KMS-11 (cell line): ENCODE measurements around the gene CDK8.

Source experiments
- H2AFZ ChIP-seq: fragments of 200-600 bp; sonication (generic); 2 replicates; pipeline ENCODE4 v1.6.1; 2016; ENCODE audit warnings: antibody characterized with exemption, mixed run types, low read depth
- H3K27ac ChIP-seq: fragments of 200-600 bp; sonication (generic); 2 replicates; pipeline ENCODE4 v1.6.1; 2016; ENCODE audit warnings: mild to moderate bottlenecking, mixed run types
- H3K27me3 ChIP-seq: fragments of 200-600 bp; sonication (generic); 2 replicates; pipeline ENCODE4 v1.6.1; 2017; ENCODE audit warnings: mild to moderate bottlenecking, low read depth, mixed run types, moderate library complexity; ENCODE audit not compliant: insufficient read depth
- H3K36me3 ChIP-seq: fragments of 200-600 bp; sonication (generic); 2 replicates; pipeline ENCODE4 v1.6.1; 2017; ENCODE audit warnings: mild to moderate bottlenecking, mixed run types; ENCODE audit not compliant: insufficient read depth
- H3K4me1 ChIP-seq: fragments of 200-600 bp; sonication (generic); 2 replicates; pipeline ENCODE4 v1.6.1; 2016; ENCODE audit warnings: mild to moderate bottlenecking, low read depth, mixed run types; ENCODE audit not compliant: poor library complexity, severe bottlenecking
- H3K4me2 ChIP-seq: fragments of 200-600 bp; sonication (generic); 2 replicates; pipeline ENCODE4 v1.7.0; 2016; ENCODE audit warnings: mild to moderate bottlenecking, mixed run types
- H3K4me3 ChIP-seq: fragments of 200-600 bp; sonication (generic); IDR thresholded peaks from 2 replicates; pipeline ENCODE4 v1.6.1; 2017; ENCODE audit warnings: low read depth, low read length, mixed read lengths; ENCODE audit not compliant: insufficient read depth
- H3K79me2 ChIP-seq: fragments of 200-600 bp; sonication (generic); 2 replicates; pipeline ENCODE4 v1.6.1; 2016; ENCODE audit warnings: low read depth, mixed run types; ENCODE audit not compliant: insufficient read depth
- H3K9ac ChIP-seq: fragments of 200-600 bp; sonication (generic); 2 replicates; pipeline ENCODE4 v1.6.1; 2016; ENCODE audit warnings: mild to moderate bottlenecking, mixed run types
- H4K20me1 ChIP-seq: fragments of 200-600 bp; sonication (generic); 2 replicates; pipeline ENCODE4 v1.6.1; 2016; ENCODE audit warnings: mild to moderate bottlenecking, mixed run types; ENCODE audit not compliant: insufficient read depth
- TF ChIP-seq, protein P1 (sequence below): fragments of 200-600 bp; sonication (generic); conservative IDR thresholded peaks from 2 replicates; pipeline ENCODE4 v1.6.1; 2017; ENCODE audit warnings: low read depth, mild to moderate bottlenecking, antibody characterized with exemption, low read length, moderate library complexity, mixed read lengths

Gene CDK8

GRCh38 chr13:26228096-26228495 is 25.8 kb upstream of the CDK8 start:
- H3K9ac ChIP-seq: no peak overlapping the region
- no peak overlapping the region for H3K4me3 ChIP-seq
- no peak overlapping the region for H2AFZ ChIP-seq
- TF ChIP-seq, protein P1, sequence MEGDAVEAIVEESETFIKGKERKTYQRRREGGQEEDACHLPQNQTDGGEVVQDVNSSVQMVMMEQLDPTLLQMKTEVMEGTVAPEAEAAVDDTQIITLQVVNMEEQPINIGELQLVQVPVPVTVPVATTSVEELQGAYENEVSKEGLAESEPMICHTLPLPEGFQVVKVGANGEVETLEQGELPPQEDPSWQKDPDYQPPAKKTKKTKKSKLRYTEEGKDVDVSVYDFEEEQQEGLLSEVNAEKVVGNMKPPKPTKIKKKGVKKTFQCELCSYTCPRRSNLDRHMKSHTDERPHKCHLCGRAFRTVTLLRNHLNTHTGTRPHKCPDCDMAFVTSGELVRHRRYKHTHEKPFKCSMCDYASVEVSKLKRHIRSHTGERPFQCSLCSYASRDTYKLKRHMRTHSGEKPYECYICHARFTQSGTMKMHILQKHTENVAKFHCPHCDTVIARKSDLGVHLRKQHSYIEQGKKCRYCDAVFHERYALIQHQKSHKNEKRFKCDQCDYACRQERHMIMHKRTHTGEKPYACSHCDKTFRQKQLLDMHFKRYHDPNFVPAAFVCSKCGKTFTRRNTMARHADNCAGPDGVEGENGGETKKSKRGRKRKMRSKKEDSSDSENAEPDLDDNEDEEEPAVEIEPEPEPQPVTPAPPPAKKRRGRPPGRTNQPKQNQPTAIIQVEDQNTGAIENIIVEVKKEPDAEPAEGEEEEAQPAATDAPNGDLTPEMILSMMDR: no peak
- no peaks in the 10 kb centered on the region for H4K20me1 ChIP-seq
- no peak overlapping the region for H3K4me2 ChIP-seq
- no peaks in the 10 kb centered on the region for H3K27me3 ChIP-seq
- no peaks in the 10 kb centered on the region for H3K79me2 ChIP-seq
- no peaks in the 10 kb centered on the region for H3K36me3 ChIP-seq
- H3K4me1 ChIP-seq: no peaks in the 10 kb centered on the region
- no peak overlapping the region for H3K27ac ChIP-seq

DNA sequence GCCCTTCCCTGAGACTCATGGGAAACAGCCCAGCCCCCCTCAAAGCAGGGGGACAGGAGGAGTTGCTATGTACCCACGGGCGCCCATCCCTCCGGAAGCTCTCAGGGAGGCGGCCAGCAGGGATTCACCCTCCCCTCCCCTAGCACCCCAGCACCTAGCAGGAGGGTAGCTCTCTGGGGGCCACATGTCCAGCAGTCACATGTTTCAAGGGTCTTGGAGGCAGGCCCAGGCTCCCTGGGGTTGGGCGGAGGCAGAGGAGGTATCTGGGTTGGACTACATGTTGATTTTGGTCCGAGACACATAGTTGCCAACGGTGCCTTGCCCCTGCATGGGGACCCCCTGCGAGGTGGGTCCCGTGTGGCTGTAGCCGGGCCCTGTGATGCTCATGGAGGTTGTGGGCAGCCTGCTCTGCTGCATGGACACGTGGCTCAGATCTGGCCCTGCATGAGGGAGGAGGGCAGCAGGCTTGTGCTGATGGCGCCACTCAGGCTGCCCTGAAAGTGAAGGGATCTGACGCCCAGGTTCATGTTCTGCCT is 24.8 kb upstream of the CDK8 start:
- no peak overlapping the region for H3K4me2 ChIP-seq
- no peak overlapping the region for H3K9ac ChIP-seq
- H3K4me3 ChIP-seq: no peak overlapping the region
- no peaks in the 10 kb centered on the region for H3K27me3 ChIP-seq
- no peak overlapping the region for H2AFZ ChIP-seq
- TF ChIP-seq, protein P1: no peak
- no peaks in the 10 kb centered on the region for H3K36me3 ChIP-seq
- H3K27ac ChIP-seq: no peak overlapping the region
- no peaks in the 10 kb centered on the region for H4K20me1 ChIP-seq
- no peaks in the 10 kb centered on the region for H3K4me1 ChIP-seq
- no peaks in the 10 kb centered on the region for H3K79me2 ChIP-seq

DNA sequence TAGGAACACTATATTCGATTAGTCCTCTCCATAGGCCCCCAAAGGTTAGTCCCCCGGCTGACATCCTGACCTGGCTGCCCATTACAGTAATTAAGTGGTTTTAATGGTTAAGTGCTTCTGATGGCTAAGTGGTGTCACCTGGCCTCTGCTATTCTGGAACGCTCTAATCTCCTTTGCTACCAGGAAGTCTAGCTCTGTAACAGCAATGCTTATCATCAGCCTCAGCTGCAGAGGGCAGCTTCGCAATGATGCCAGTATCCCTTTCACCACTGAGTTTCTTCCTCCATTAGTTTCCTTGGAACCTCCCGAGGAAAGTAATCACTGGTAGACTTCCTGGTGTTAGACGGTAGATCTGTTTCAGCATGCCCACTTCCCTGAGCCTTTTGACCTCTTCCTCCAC is 23.2 kb upstream of the CDK8 start:
- H2AFZ ChIP-seq: no peak overlapping the region
- H3K9ac ChIP-seq: no peak overlapping the region
- no peaks in the 10 kb centered on the region for H3K4me1 ChIP-seq
- TF ChIP-seq, protein P1: no peak
- H3K4me3 ChIP-seq: no peak overlapping the region
- H3K4me2 ChIP-seq: no peak overlapping the region
- no peaks in the 10 kb centered on the region for H3K27me3 ChIP-seq
- no peak overlapping the region for H3K27ac ChIP-seq
- H3K79me2 ChIP-seq: no peaks in the 10 kb centered on the region
- H4K20me1 ChIP-seq: no peaks in the 10 kb centered on the region
- H3K36me3 ChIP-seq: no peaks in the 10 kb centered on the region

DNA sequence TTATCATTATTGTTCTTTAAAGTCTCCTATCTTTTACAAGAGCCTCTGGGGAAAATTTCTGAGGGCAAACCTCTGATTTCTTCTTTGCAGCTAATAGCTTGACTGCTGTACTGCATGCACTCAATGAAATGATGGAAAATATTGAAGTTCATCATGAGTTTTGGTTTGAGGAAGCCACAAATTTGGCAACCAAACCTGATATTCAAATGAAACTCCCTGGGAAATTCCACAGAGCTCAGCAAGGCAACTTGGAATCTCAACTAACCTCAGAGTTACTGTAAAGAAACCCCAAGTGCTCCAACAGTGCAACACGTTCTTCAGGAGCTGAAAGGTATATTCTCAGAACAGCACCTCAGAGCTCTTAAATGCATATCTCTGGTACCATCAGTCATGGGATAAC is 17.6 kb upstream of the CDK8 start:
- Histone ChIP-seq H3K27ac (no peak overlapping the region), H3K4me3 (no peak overlapping the region), H3K27me3 (no peaks in the 10 kb centered on the region), H3K4me2 (no peak overlapping the region), H3K9ac (no peak overlapping the region), H4K20me1 (no peaks in the 10 kb centered on the region), H3K79me2 (no peaks in the 10 kb centered on the region), H3K36me3 (no peaks in the 10 kb centered on the region), H3K4me1 (no peaks in the 10 kb centered on the region), H2AFZ (no peak overlapping the region)
- TF ChIP-seq, protein P1: no peak
